A673 (cell line): ENCODE measurements around the gene CYP46A1.

Experiments
- EZH2 ChIP-seq: fragments of 200-600 bp; sonication (generic); IDR thresholded peaks from 2 replicates; pipeline ENCODE4 v1.6.1; 2017; ENCODE audit warnings: borderline replicate concordance, low read depth, mild to moderate bottlenecking, mixed read lengths, antibody characterized with exemption, low read length; ENCODE audit not compliant: poor library complexity, severe bottlenecking
- TF ChIP-seq, protein P1 (sequence below): fragments of 300-800, 200-600 bp; sonication (generic); conservative IDR thresholded peaks from 2 replicates; pipeline ENCODE4 v1.5.1; 2017; ENCODE audit warnings: low read depth, mild to moderate bottlenecking, antibody characterized with exemption, low read length, moderate library complexity, mixed read lengths

- no peak for TF ChIP-seq EZH2
- TF ChIP-seq, protein P1, sequence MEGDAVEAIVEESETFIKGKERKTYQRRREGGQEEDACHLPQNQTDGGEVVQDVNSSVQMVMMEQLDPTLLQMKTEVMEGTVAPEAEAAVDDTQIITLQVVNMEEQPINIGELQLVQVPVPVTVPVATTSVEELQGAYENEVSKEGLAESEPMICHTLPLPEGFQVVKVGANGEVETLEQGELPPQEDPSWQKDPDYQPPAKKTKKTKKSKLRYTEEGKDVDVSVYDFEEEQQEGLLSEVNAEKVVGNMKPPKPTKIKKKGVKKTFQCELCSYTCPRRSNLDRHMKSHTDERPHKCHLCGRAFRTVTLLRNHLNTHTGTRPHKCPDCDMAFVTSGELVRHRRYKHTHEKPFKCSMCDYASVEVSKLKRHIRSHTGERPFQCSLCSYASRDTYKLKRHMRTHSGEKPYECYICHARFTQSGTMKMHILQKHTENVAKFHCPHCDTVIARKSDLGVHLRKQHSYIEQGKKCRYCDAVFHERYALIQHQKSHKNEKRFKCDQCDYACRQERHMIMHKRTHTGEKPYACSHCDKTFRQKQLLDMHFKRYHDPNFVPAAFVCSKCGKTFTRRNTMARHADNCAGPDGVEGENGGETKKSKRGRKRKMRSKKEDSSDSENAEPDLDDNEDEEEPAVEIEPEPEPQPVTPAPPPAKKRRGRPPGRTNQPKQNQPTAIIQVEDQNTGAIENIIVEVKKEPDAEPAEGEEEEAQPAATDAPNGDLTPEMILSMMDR, result no peak
These were observed 46.9 kb downstream of the CYP46A1 start for GRCh38 chr14:99730876-99731546.
